Measurements from ENCODE around the gene ABAT. TPM values are rescaled to one million over a fixed set of nuclear protein-coding genes. Genes with fewer than 3 reads are reported as not detected.
"Not testable (repeated sequence)": the region's sequence is repeated elsewhere in the genome, so short reads cannot be mapped to it uniquely, and the experiment has no call there.

The ABAT gene
- total and polyA plus RNA-seq, 4 donors, result 88.3 to 286 (median 191) TPM

DNA sequence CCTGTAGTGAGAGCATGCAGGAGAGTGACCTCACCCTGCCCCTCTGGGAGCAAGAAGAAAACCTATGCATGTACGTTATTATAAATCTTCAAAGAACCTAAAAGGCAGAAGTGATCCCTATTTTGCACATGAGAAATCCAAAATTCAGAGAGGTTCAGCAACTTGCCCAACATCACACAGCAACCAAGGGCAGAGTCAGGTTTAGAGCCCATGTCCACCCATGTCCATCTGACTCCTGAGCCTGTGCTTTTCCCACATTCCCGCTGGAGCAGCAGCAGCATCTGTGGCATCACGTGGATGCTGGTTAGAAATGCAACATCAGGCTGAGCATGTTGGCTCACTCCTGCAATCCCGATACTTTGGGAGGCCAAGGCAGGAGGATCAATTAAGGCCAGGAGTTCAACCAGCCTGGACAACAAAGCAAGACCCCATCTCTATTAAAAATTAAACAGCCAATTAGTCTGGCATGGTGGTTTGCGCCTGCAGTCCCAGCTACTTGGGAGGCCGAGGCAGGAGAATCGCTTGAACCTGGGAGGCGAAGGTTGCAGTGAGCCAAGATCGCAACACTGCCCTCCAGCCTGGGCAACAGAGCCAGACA, 26.6 kb upstream of the ABAT start:
- WGBS (ENCODE audit: insufficient coverage), result 80% methylated on average over 7 of the region's 9 CpGs
- Histone ChIP-seq H3K4me3 (ENCODE audit: low read depth, low read length) (no peak overlapping the region), H3K27me3 (ENCODE audit: control insufficient read depth, insufficient read depth, low read length) (no peaks in the 10 kb centered on the region), H3K4me1 (ENCODE audit: control insufficient read depth, insufficient read depth, low read length) (no peaks in the 10 kb centered on the region), H3K9me3 (ENCODE audit: control insufficient read depth, insufficient read depth, low read length) (no peaks in the 10 kb centered on the region), H3K36me3 (ENCODE audit: control insufficient read depth, insufficient read depth, low read length) (peaks cover 49% of the 10 kb centered on the region), H3K27ac (ENCODE audit: low read depth, low read length) (no peak overlapping the region)
- no peak for DNase-seq (ENCODE audit: low read depth in 4 of 6, low spot score in 6 of 6)

DNA sequence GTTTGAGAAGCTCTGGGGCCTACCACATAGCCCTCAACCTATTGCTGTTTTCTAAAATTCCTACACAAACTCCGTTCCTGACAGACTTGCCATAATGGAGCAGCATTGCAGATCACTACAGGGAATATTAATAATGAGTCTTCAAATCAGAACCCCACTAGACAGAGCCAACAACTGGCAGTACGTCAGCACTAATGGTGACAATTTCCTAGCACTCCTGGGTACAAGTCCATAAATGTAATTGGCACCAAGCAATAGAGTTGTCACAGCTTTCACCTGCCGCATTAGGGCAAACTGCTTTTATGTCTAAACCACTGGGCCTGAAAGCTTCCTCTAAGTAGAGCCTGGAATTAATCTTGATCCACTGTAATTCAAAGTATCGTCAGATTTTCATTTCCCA, 25.5 kb upstream of the ABAT start:
- H3K4me3 ChIP-seq (ENCODE audit: low read depth, low read length), result no peak overlapping the region
- H3K4me1 ChIP-seq (ENCODE audit: control insufficient read depth, insufficient read depth, low read length), result no peaks in the 10 kb centered on the region
- DNase-seq (ENCODE audit: low read depth in 4 of 6, low spot score in 6 of 6), result peak in 3 of 6 donors; percentile 6 to 88 (median 8)
- 68% methylated on average over 3 of the region's 4 CpGs for WGBS (ENCODE audit: insufficient coverage)
- no peaks in the 10 kb centered on the region for H3K27me3 ChIP-seq (ENCODE audit: control insufficient read depth, insufficient read depth, low read length)
- H3K27ac ChIP-seq (ENCODE audit: low read depth, low read length), result no peak overlapping the region
- H3K36me3 ChIP-seq (ENCODE audit: control insufficient read depth, insufficient read depth, low read length), result peaks cover 41% of the 10 kb centered on the region
- no peaks in the 10 kb centered on the region for H3K9me3 ChIP-seq (ENCODE audit: control insufficient read depth, insufficient read depth, low read length)

- Histone ChIP-seq H3K27me3 (ENCODE audit: control insufficient read depth, insufficient read depth, low read length) (no peaks in the 10 kb centered on the region), H3K27ac (ENCODE audit: low read depth, low read length) (no peak overlapping the region), H3K9me3 (ENCODE audit: control insufficient read depth, insufficient read depth, low read length) (no peaks in the 10 kb centered on the region), H3K4me3 (ENCODE audit: low read depth, low read length) (no peak overlapping the region), H3K36me3 (ENCODE audit: control insufficient read depth, insufficient read depth, low read length) (peaks cover 30% of the 10 kb centered on the region), H3K4me1 (ENCODE audit: control insufficient read depth, insufficient read depth, low read length) (no peaks in the 10 kb centered on the region)
- no peak for DNase-seq (ENCODE audit: low read depth in 4 of 6, low spot score in 6 of 6)
- 77% methylated on average over 6 of the region's 8 CpGs for WGBS (ENCODE audit: insufficient coverage)
These were observed 24.4 kb upstream of the ABAT start for GRCh38 chr16:8649829-8650554.

GRCh38 chr16:8651958-8652357, 22.5 kb upstream of the ABAT start:
- H3K4me1 ChIP-seq (ENCODE audit: control insufficient read depth, insufficient read depth, low read length); H3K9me3 ChIP-seq (ENCODE audit: control insufficient read depth, insufficient read depth, low read length); H3K27ac ChIP-seq (ENCODE audit: low read depth, low read length); H3K27me3 ChIP-seq (ENCODE audit: control insufficient read depth, insufficient read depth, low read length); H3K4me3 ChIP-seq (ENCODE audit: low read depth, low read length): not testable (repeated sequence)
- peak in 1 of 6 donors; percentile 49 for DNase-seq (ENCODE audit: low read depth in 4 of 6, low spot score in 6 of 6)
- 100% methylated on average over 2 of the region's 7 CpGs for WGBS (ENCODE audit: insufficient coverage)
- H3K36me3 ChIP-seq (ENCODE audit: control insufficient read depth, insufficient read depth, low read length), result peaks cover 11% of the 10 kb centered on the region

DNA sequence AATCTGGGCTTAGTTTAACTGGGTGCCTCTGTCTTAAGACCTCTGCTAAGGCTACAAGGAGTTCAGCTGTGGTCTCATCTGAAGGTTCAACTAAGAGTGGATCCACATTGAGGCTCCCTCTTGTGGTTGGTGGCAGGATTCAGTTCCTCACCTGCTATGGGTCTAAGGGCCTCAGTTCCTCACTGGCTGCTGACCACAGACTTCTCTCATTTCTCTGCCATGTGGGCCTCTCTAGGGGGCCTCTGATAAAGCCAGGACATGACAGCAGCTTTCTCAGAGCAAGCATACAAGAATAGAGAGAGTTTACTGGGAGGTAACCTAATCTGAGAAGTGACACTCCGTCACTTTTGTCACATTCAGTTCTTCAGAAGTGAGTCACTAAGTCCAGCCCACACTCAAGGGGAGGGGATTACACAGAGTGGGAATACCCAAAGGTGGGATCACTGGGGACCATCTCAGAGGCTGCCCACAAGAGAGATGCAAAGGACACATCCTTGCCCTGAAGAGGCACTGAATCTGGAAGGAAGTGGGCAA, 19.2 kb upstream of the ABAT start:
- DNase-seq (ENCODE audit: low read depth in 4 of 6, low spot score in 6 of 6), result no peak
- Histone ChIP-seq H3K4me1 (ENCODE audit: control insufficient read depth, insufficient read depth, low read length) (no peaks in the 10 kb centered on the region), H3K27me3 (ENCODE audit: control insufficient read depth, insufficient read depth, low read length) (no peaks in the 10 kb centered on the region), H3K27ac (ENCODE audit: low read depth, low read length) (no peak overlapping the region), H3K4me3 (ENCODE audit: low read depth, low read length) (no peak overlapping the region), H3K9me3 (ENCODE audit: control insufficient read depth, insufficient read depth, low read length) (no peaks in the 10 kb centered on the region), H3K36me3 (ENCODE audit: control insufficient read depth, insufficient read depth, low read length) (no peaks in the 10 kb centered on the region)
- WGBS (ENCODE audit: insufficient coverage), result 80% methylated on average over 1 of the region's 1 CpG

DNA sequence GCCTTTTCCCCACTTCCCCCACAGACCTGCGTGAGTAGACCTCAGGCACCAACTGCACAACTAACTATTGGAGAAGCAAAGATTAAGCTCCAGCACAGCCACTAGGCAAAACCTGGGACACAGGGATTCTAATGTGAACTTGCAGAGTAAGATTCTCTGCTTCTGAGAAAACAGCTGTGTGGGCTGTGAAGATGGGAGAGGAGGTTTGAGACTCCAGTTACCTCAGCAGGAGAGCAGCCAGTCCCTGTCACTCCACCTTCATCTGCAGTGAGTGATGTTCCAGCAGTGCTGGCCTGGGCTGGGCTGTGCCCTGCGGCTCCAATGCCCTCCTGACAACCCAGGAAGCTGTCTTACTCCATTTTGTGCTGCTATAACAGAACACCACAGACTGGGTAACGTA, 18.0 kb upstream of the ABAT start:
- H3K4me3 ChIP-seq (ENCODE audit: low read depth, low read length), result no peak overlapping the region
- no peaks in the 10 kb centered on the region for H3K36me3 ChIP-seq (ENCODE audit: control insufficient read depth, insufficient read depth, low read length)
- DNase-seq (ENCODE audit: low read depth in 4 of 6, low spot score in 6 of 6), result no peak
- H3K27ac ChIP-seq (ENCODE audit: low read depth, low read length), result no peak overlapping the region
- H3K27me3 ChIP-seq (ENCODE audit: control insufficient read depth, insufficient read depth, low read length), result no peaks in the 10 kb centered on the region
- 44% methylated on average over 2 of the region's 3 CpGs for WGBS (ENCODE audit: insufficient coverage)
- H3K9me3 ChIP-seq (ENCODE audit: control insufficient read depth, insufficient read depth, low read length), result no peaks in the 10 kb centered on the region
- peaks cover 6% of the 10 kb centered on the region for H3K4me1 ChIP-seq (ENCODE audit: control insufficient read depth, insufficient read depth, low read length)

DNA sequence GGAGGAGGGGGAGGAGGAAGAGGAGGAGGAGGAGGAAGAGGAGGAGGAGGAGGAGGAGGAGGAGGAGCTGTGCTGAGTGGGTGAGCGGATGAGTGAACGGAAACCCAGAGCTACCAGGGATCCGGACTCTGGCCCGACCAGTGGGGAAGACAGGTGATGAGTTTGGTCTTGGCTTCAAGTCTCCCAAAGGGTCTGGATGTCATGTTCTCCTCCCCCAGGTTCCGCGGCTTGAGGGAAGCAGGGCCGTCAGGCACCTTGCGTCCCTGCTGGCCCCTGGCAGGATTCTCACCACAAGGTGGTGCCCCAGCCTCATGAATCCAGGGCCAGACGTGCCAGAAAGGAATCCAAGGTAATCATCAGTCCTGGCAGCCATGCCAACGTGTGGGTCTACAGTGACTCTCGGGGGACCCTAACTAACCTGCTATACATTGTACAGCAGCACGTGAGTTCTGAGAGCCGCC, 13.5 kb upstream of the ABAT start:
- no peak overlapping the region for H3K27ac ChIP-seq (ENCODE audit: low read depth, low read length)
- no peaks in the 10 kb centered on the region for H3K27me3 ChIP-seq (ENCODE audit: control insufficient read depth, insufficient read depth, low read length)
- peak in 5 of 6 donors; percentile 60 to 96 (median 73) for DNase-seq (ENCODE audit: low read depth in 4 of 6, low spot score in 6 of 6)
- H3K36me3 ChIP-seq (ENCODE audit: control insufficient read depth, insufficient read depth, low read length), result no peaks in the 10 kb centered on the region
- H3K4me3 ChIP-seq (ENCODE audit: low read depth, low read length), result no peak overlapping the region
- H3K9me3 ChIP-seq (ENCODE audit: control insufficient read depth, insufficient read depth, low read length), result no peaks in the 10 kb centered on the region
- 11% methylated on average over 12 of the region's 13 CpGs for WGBS (ENCODE audit: insufficient coverage)
- peaks cover 6% of the 10 kb centered on the region for H3K4me1 ChIP-seq (ENCODE audit: control insufficient read depth, insufficient read depth, low read length)

- DNase-seq (ENCODE audit: low read depth in 4 of 6, low spot score in 6 of 6), result no peak
- no peak overlapping the region for H3K4me3 ChIP-seq (ENCODE audit: low read depth, low read length)
- H3K36me3 ChIP-seq (ENCODE audit: control insufficient read depth, insufficient read depth, low read length), result no peaks in the 10 kb centered on the region
- no peaks in the 10 kb centered on the region for H3K27me3 ChIP-seq (ENCODE audit: control insufficient read depth, insufficient read depth, low read length)
- no peak overlapping the region for H3K27ac ChIP-seq (ENCODE audit: low read depth, low read length)
- WGBS (ENCODE audit: insufficient coverage), result no CpG with 5 or more reads among the region's 5 CpGs
- H3K9me3 ChIP-seq (ENCODE audit: control insufficient read depth, insufficient read depth, low read length), result no peaks in the 10 kb centered on the region
- peaks cover 6% of the 10 kb centered on the region for H3K4me1 ChIP-seq (ENCODE audit: control insufficient read depth, insufficient read depth, low read length)
These were observed 12.7 kb upstream of the ABAT start for GRCh38 chr16:8661703-8662102.

GRCh38 chr16:8663192-8664089, 11.0 kb upstream of the ABAT start:
- WGBS (ENCODE audit: insufficient coverage), result 74% methylated on average over 4 of the region's 9 CpGs
- no peak overlapping the region for H3K27ac ChIP-seq (ENCODE audit: low read depth, low read length)
- no peaks in the 10 kb centered on the region for H3K9me3 ChIP-seq (ENCODE audit: control insufficient read depth, insufficient read depth, low read length)
- H3K27me3 ChIP-seq (ENCODE audit: control insufficient read depth, insufficient read depth, low read length), result no peaks in the 10 kb centered on the region
- H3K4me3 ChIP-seq (ENCODE audit: low read depth, low read length), result no peak overlapping the region
- no peak for DNase-seq (ENCODE audit: low read depth in 4 of 6, low spot score in 6 of 6)
- no peaks in the 10 kb centered on the region for H3K36me3 ChIP-seq (ENCODE audit: control insufficient read depth, insufficient read depth, low read length)
- peaks cover 6% of the 10 kb centered on the region for H3K4me1 ChIP-seq (ENCODE audit: control insufficient read depth, insufficient read depth, low read length)

Data from spinal cord (tissue), 10 donors.